CD8-positive, alpha-beta memory T cell (primary cell): Measurements from ENCODE around the gene WWP2. TPM values are rescaled to one million over a fixed set of nuclear protein-coding genes. Genes with fewer than 3 reads are reported as not detected.
A peak's percentile ranks its signal among the peaks of the same experiment; 100 is the strongest.

Source experiments
- CTCF ChIA-PET: fragments of 350-600 bp; sonication (Branson Sonifier 250); formaldehyde crosslinking; loops from one replicate; lab custom pipeline; 2021; ENCODE audit warnings: antibody characterized with exemption; lab: Charles Lee
- POLR2A ChIA-PET: fragments of 350-600 bp; sonication (Branson Sonifier 250); formaldehyde crosslinking; loops from one replicate; lab custom pipeline; 2021; ENCODE audit warnings: antibody characterized with exemption; lab: Charles Lee
- DNase-seq, 5 donors: peaks; one replicate each; pipeline versions ENCODE4 v3.0.0 to v3.0.0-alpha.2; 2020 to 2022; ENCODE audit warnings: mixed read lengths in 1 of 5
- H3K27ac ChIP-seq: one replicate; pipeline ENCODE4 v1.7.0; 2013; ENCODE audit warnings: low read depth, mild to moderate bottlenecking, low read length, moderate library complexity
- H3K27me3 ChIP-seq: 2 replicates; pipeline ENCODE4 v1.7.0; 2013; ENCODE audit warnings: low read length, mild to moderate bottlenecking; ENCODE audit not compliant: insufficient read depth, poor library complexity, severe bottlenecking
- H3K36me3 ChIP-seq: 2 replicates; pipeline ENCODE4 v1.7.0; 2013; ENCODE audit warnings: mild to moderate bottlenecking, low read length, moderate library complexity; ENCODE audit not compliant: insufficient read depth
- H3K4me1 ChIP-seq: 2 replicates; pipeline ENCODE4 v1.7.0; 2013; ENCODE audit warnings: mild to moderate bottlenecking, low read length, moderate library complexity; ENCODE audit not compliant: insufficient read depth
- H3K4me3 ChIP-seq: 2 replicates; pipeline ENCODE4 v1.7.0; 2013; ENCODE audit warnings: mild to moderate bottlenecking, low read length
- H3K9me3 ChIP-seq: 2 replicates; pipeline ENCODE4 v1.7.0; 2013; ENCODE audit warnings: mild to moderate bottlenecking, low read length
- H3K27ac Mint-ChIP-seq, 8 donors: one replicate each; pipeline ENCODE4 v1.8.0; 2020 to 2021; ENCODE audit warnings: mixed read lengths in 8 of 8, mild to moderate bottlenecking in 6 of 8, inconsistent platforms in 3 of 8, moderate library complexity in 3 of 8
- H3K27me3 Mint-ChIP-seq, 2 donors: one replicate each; pipeline ENCODE4 v1.8.0; 2020 to 2021; ENCODE audit warnings: mixed read lengths in 2 of 2, mild to moderate bottlenecking in 1 of 2, moderate library complexity in 1 of 2
- H3K36me3 Mint-ChIP-seq, 3 donors: one replicate each; pipeline ENCODE4 v1.8.0; 2020 to 2021; ENCODE audit warnings: mixed read lengths in 3 of 3, inconsistent platforms in 1 of 3, mild to moderate bottlenecking in 1 of 3
- H3K4me1 Mint-ChIP-seq, 3 donors: one replicate each; pipeline ENCODE4 v1.8.0; 2020 to 2021; ENCODE audit warnings: mixed read lengths in 3 of 3, inconsistent platforms in 1 of 3, mild to moderate bottlenecking in 1 of 3
- H3K4me3 Mint-ChIP-seq, 7 donors: one replicate each; pipeline ENCODE4 v1.8.0; 2020 to 2021; ENCODE audit warnings: mixed read lengths in 7 of 7, mild to moderate bottlenecking in 6 of 7, moderate library complexity in 4 of 7, inconsistent platforms in 2 of 7
- H3K9me3 Mint-ChIP-seq, 5 donors: one replicate each; pipeline ENCODE4 v1.8.0; 2020 to 2022; ENCODE audit warnings: mixed read lengths in 5 of 5, mild to moderate bottlenecking in 3 of 5, moderate library complexity in 2 of 5, inconsistent platforms in 1 of 5
- polyA plus RNA-seq: library from polyadenylated mRNA; unstranded; fragments of 300-500 nt; fragmentation: Illumina TruSeq; gene quantifications from one replicate; pipeline ENCODE4 v1.2.3, GENCODE V29; 2021
- total RNA-seq, 2 experiments: library from RNA; stranded (reverse); gene quantifications; one replicate each; pipeline ENCODE4 v1.2.3, GENCODE V29; 2021

Gene WWP2
- total and polyA plus RNA-seq, 3 experiments from 2014 or later = 41.0 to 50.6 (median 46.3) TPM

DNA sequence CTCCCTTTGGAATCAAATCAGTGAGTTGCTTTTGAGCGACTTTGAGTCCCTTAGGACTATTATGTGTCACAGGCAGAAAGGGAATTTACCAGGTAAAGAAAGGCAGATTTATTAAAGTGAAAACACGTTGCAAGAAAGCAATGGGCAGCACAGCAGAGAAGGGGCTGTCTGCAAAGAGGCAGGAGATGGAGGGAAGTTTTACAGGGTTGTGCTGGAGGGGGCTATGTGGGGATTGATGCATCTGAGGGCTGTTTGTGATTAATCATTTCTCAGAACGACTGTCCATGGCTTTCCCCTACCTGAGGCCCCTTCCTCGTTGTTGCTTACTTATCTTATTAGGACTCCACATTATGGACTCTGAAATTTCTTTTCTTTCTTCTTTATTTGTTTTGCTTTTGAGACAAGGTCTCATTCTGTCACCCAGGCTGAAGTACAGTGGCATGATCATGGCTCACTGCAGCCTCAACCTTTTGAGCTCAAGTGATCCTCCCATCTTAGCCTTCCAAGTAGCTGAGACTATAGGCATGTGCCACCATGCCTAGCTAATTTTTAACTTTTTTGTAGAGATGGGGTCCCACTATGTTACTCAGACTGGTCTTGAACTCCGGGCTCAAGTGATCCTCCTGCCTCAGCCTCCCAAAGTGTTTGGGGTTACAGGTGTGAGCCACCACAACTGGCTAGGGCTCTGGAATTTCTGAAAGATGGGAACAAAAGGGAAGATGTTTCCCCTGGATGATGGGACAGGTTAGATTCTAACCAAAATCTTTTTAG lies 5.5 kb downstream of the WWP2 start:
- Histone ChIP-seq H3K9me3 (no peaks in the 10 kb centered on the region), H3K36me3 (no peaks in the 10 kb centered on the region), H3K27me3 (no peaks in the 10 kb centered on the region), H3K4me1 (peaks cover 16% of the 10 kb centered on the region), H3K27ac (no peak overlapping the region), H3K4me3 (no peak overlapping the region)
- peak overlapping the region in 5 of 8 donors; percentile 1 to 72 (median 24) for H3K27ac Mint-ChIP-seq
- H3K9me3 Mint-ChIP-seq = no peaks in the 10 kb centered on the region
- POLR2A ChIA-PET = interaction anchor here (0.6 kb wide), 1 partner anchor 116 kb away, joined by 6 read pairs; no protein-coding TSS in a partner anchor
- CTCF ChIA-PET = interaction anchor here (3.3 kb wide), 1 partner anchor 13 kb away, joined by 11 read pairs; the partner anchor contains the start of gene NOB1
- H3K36me3 Mint-ChIP-seq = peaks cover 0 to 6% (median 1%) of the 10 kb centered on the region in 3 donors
- no peaks in the 10 kb centered on the region for H3K27me3 Mint-ChIP-seq
- no peak for DNase-seq
- no peak overlapping the region for H3K4me3 Mint-ChIP-seq
- H3K4me1 Mint-ChIP-seq = peaks cover 42 to 76% (median 66%) of the 10 kb centered on the region in 3 donors

DNA sequence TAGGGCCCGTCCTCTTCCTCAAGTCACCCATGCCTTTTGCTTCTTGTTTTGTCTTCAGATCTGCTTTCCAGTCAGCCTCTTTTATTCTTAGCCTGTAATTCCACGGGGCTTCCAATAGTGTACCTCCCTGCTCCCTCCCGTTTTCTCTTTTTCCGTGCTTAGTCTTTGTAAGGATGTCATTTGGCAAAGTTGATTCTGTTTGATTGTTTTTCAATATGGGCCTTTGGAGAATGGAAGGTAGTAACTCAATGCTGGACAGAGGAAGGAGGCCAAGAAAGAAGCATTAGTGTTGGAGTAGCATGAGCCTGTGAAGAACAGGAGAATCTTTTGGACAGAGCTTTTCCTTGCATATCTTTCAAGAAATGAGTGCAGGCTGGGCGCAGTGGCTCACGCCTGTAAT lies 6.5 kb downstream of the WWP2 start:
- no peaks in the 10 kb centered on the region for H3K27me3 ChIP-seq
- H3K9me3 Mint-ChIP-seq = no peaks in the 10 kb centered on the region
- H3K4me3 ChIP-seq = no peak overlapping the region
- no peak overlapping the region for H3K27ac ChIP-seq
- no peaks in the 10 kb centered on the region for H3K27me3 Mint-ChIP-seq
- H3K27ac Mint-ChIP-seq = peak overlapping the region in 2 of 8 donors; percentile 1 to 48
- H3K36me3 ChIP-seq = no peaks in the 10 kb centered on the region
- ChIA-PET CTCF (interaction anchor here (1.2 to 3.3 kb wide), 2 partner anchors 14 to 58 kb away, joined by 3 to 11 read pairs; partner anchors contain the start of gene NOB1), POLR2A (no interaction called here)
- H3K4me3 Mint-ChIP-seq = no peak overlapping the region
- DNase-seq = no peak
- H3K9me3 ChIP-seq = no peaks in the 10 kb centered on the region
- peaks cover 41 to 75% (median 66%) of the 10 kb centered on the region in 3 donors for H3K4me1 Mint-ChIP-seq
- peaks cover 11% of the 10 kb centered on the region for H3K4me1 ChIP-seq
- H3K36me3 Mint-ChIP-seq = peaks cover 0 to 4% (median 1%) of the 10 kb centered on the region in 3 donors

DNA sequence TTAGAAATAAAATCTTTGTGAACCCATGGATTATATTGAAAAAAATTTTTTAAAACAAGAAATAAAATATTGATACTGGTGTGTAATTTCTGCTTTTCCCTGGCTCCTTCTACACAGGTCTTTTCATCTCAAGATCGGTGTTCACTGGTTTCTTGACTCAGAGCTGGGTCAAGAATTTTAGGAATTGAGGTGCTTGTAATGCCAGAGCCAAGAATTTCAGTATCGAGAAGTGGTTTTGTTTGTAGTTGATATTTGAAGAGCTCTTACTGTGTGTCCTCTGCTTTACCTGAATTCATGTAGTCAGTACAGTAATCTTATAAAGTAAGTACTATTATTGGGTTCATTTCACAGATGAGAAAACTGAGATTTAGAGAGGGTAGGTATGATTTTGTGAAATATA lies 7.3 kb downstream of the WWP2 start:
- no peak for DNase-seq
- Mint-ChIP-seq H3K4me3 (no peak overlapping the region), H3K27ac (peak overlapping the region in 1 of 8 donors; percentile 64), H3K4me1 (peaks cover 44 to 78% (median 66%) of the 10 kb centered on the region in 3 donors), H3K9me3 (no peaks in the 10 kb centered on the region), H3K27me3 (no peaks in the 10 kb centered on the region), H3K36me3 (peaks cover 0 to 9% (median 1%) of the 10 kb centered on the region in 3 donors)
- Histone ChIP-seq H3K27me3 (no peaks in the 10 kb centered on the region), H3K4me3 (no peak overlapping the region), H3K4me1 (peaks cover 9% of the 10 kb centered on the region), H3K27ac (no peak overlapping the region), H3K9me3 (no peaks in the 10 kb centered on the region), H3K36me3 (no peaks in the 10 kb centered on the region)
- POLR2A ChIA-PET = interaction anchor here (0.7 kb wide), 1 partner anchor 205 kb away, joined by 5 read pairs; no protein-coding TSS in a partner anchor
- CTCF ChIA-PET = interaction anchor here (0.7 to 3.3 kb wide), 3 partner anchors 15 to 454 kb away, joined by 3 to 11 read pairs (median 3); partner anchors contain the start of gene NOB1

DNA sequence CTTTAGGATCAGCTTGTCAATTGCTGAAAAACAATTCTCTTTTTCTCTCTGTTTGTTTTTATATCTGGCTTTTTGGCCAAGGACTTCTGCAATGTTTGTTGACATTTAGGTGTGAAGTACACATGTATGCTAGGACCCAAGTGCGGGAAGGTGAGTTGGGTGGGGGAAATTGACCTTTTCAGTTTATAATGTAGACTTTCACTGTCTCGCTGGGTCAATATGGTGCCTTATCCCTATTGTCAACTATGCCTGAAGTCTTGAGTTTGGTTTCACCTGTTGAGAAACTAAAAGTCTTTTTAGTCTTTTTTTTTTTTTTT lies 9.5 kb downstream of the WWP2 start:
- H3K9me3 ChIP-seq = peaks cover 8% of the 10 kb centered on the region
- H3K4me1 Mint-ChIP-seq = peaks cover 44 to 73% (median 70%) of the 10 kb centered on the region in 3 donors
- peaks cover 9% of the 10 kb centered on the region for H3K4me1 ChIP-seq
- H3K4me3 Mint-ChIP-seq = no peak overlapping the region
- H3K36me3 ChIP-seq = no peaks in the 10 kb centered on the region
- H3K36me3 Mint-ChIP-seq = peaks cover 8 to 24% (median 15%) of the 10 kb centered on the region in 3 donors
- ChIA-PET CTCF (interaction anchor here (1.0 to 1.7 kb wide), 3 partner anchors 9 to 23 kb away, joined by 4 to 7 read pairs (median 4); partner anchors contain the start of genes NOB1 and WWP2), POLR2A (no interaction called here)
- H3K9me3 Mint-ChIP-seq = peaks cover 0 to 9% (median 5%) of the 10 kb centered on the region in 5 donors
- H3K27ac Mint-ChIP-seq = peak overlapping the region in 2 of 8 donors; percentile 12 to 30
- H3K27me3 ChIP-seq = no peaks in the 10 kb centered on the region
- no peak overlapping the region for H3K27ac ChIP-seq
- no peaks in the 10 kb centered on the region for H3K27me3 Mint-ChIP-seq
- DNase-seq = no peak
- H3K4me3 ChIP-seq = no peak overlapping the region

DNA sequence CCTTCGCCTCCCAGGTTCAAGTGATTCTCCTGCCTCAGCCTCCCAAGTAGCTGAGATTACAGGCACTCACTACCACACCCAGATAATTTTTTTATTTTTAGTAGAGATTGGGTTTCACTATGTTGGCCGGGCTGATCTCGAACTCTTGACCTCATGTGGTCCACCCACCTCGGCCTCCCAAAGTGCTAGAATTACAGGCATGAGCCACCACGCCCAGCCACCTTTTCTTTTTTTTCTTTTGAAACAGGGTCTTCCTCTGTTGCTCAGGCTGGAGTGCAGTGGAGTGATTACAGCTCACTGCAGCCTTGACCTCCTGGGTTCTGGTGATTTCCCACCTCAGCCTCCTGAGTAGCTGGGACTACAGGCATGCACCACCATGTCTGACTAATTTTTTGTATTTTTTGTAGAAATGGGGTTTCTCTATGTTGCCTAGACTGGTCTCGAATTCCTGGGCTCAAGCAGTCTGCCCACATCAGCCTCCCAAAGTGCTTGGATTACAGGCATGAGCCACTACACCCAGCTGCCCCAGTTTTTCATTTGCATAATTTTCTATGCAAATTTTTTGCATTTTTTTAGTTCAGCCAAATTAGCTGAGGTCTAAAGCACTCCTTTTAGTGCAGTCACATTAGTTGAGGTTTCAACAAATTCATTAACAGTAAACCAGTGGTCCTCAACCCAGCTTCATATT lies 11.3 kb downstream of the WWP2 start:
- H3K27me3 ChIP-seq = no peaks in the 10 kb centered on the region
- Mint-ChIP-seq H3K4me3 (peak overlapping the region in 1 of 7 donors; percentile 48), H3K4me1 (peaks cover 36 to 62% (median 60%) of the 10 kb centered on the region in 3 donors), H3K27ac (peak overlapping the region in 2 of 8 donors; percentile 68 to 76), H3K27me3 (no peaks in the 10 kb centered on the region), H3K9me3 (peaks cover 0 to 9% (median 5%) of the 10 kb centered on the region in 5 donors), H3K36me3 (peaks cover 8 to 26% (median 15%) of the 10 kb centered on the region in 3 donors)
- ChIA-PET POLR2A (interaction anchor here (1.5 kb wide), 1 partner anchor 11 kb away, joined by 4 read pairs; the partner anchor contains the start of gene WWP2), CTCF (interaction anchor here (0.8 kb wide), 1 partner anchor 10 kb away, joined by 3 read pairs; no protein-coding TSS in a partner anchor)
- H3K9me3 ChIP-seq = peaks cover 8% of the 10 kb centered on the region
- peaks cover 9% of the 10 kb centered on the region for H3K4me1 ChIP-seq
- H3K36me3 ChIP-seq = no peaks in the 10 kb centered on the region
- no peak overlapping the region for H3K27ac ChIP-seq
- no peak overlapping the region for H3K4me3 ChIP-seq
- DNase-seq = no peak

DNA sequence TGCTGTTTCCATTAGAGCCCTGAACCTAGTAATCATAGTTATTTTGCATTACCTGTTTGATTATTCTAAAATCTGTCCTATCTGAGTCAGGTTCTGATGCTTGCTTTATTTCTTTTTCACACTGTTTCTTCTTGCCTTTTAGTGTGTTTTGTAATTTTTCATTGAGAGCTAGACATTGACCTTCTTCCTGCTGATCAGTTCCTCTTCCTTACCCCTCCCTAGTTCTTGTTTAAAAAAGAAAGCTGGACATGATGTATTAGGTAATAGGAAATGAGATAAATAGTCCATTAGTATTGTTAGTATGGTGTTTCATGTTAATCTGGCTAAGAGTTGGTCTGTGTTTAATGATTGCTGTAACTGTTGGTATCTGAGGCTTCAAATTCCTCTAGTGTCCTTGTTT lies 13.4 kb downstream of the WWP2 start:
- peaks cover 8 to 35% (median 15%) of the 10 kb centered on the region in 3 donors for H3K36me3 Mint-ChIP-seq
- H3K36me3 ChIP-seq = no peaks in the 10 kb centered on the region
- peak overlapping the region in 5 of 8 donors; percentile 4 to 78 (median 43) for H3K27ac Mint-ChIP-seq
- H3K4me1 Mint-ChIP-seq = peaks cover 33 to 61% (median 53%) of the 10 kb centered on the region in 3 donors
- peak overlapping the region in 1 of 7 donors; percentile 1 for H3K4me3 Mint-ChIP-seq
- peaks cover 8% of the 10 kb centered on the region for H3K9me3 ChIP-seq
- no peak overlapping the region for H3K4me3 ChIP-seq
- no peak overlapping the region for H3K27ac ChIP-seq
- H3K9me3 Mint-ChIP-seq = peaks cover 0 to 9% (median 5%) of the 10 kb centered on the region in 5 donors
- ChIA-PET POLR2A (no interaction called here), CTCF (no interaction called here)
- no peak for DNase-seq
- H3K27me3 ChIP-seq = no peaks in the 10 kb centered on the region
- peaks cover 9% of the 10 kb centered on the region for H3K4me1 ChIP-seq
- no peaks in the 10 kb centered on the region for H3K27me3 Mint-ChIP-seq

DNA sequence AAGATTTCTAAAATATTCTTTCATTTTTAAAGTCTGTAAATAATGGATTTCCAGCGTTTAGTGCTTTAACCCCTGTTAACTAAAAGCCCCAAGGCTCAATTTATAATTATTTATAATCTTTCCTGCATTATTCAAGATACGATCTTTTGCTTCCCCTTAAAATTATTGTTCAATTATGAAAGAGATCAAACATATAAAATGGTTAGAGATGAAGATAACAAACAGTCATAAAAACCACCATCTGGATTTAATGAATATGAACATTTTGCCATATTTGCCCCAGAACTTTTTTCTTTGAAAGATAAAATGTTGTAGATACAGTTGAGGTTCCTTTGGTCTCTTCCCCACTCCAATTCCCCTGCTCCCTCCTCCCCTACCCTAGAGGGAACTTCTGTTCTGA lies 17.6 kb downstream of the WWP2 start:
- no peak overlapping the region for H3K4me3 Mint-ChIP-seq
- no peak for DNase-seq
- H3K36me3 Mint-ChIP-seq = peaks cover 8 to 51% (median 15%) of the 10 kb centered on the region in 3 donors
- peaks cover 0 to 9% (median 5%) of the 10 kb centered on the region in 5 donors for H3K9me3 Mint-ChIP-seq
- no peaks in the 10 kb centered on the region for H3K4me1 ChIP-seq
- H3K4me1 Mint-ChIP-seq = peaks cover 14 to 37% (median 32%) of the 10 kb centered on the region in 3 donors
- peak overlapping the region in 1 of 8 donors; percentile 79 for H3K27ac Mint-ChIP-seq
- CTCF ChIA-PET = no interaction called here
- POLR2A ChIA-PET = no interaction called here
- no peak overlapping the region for H3K4me3 ChIP-seq
- H3K27me3 ChIP-seq = no peaks in the 10 kb centered on the region
- H3K27me3 Mint-ChIP-seq = no peaks in the 10 kb centered on the region
- H3K9me3 ChIP-seq = peaks cover 8% of the 10 kb centered on the region
- H3K36me3 ChIP-seq = no peaks in the 10 kb centered on the region
- H3K27ac ChIP-seq = no peak overlapping the region
